Stomach (tissue), 9 donors: ENCODE measurements around the gene ZNF35. TPM values are rescaled to one million over a fixed set of nuclear protein-coding genes. Genes with fewer than 3 reads are reported as not detected.
"Not testable (repeated sequence)": the region's sequence is repeated elsewhere in the genome, so short reads cannot be mapped to it uniquely, and the experiment has no call there.

Experiments used
- DNase-seq, 2 donors: peaks; one replicate each; pipeline versions ENCODE4 v3.0.0 to v3.0.0-alpha.2; 2013 to 2019
- H3K27ac ChIP-seq, 5 donors: fragments of 200-600 bp in 4 of 5; sonication (generic) in 4 of 5; one replicate each; pipeline ENCODE4 v1.5.1; 2013 to 2019; ENCODE audit warnings: mild to moderate bottlenecking in 1 of 5, moderate library complexity in 1 of 5
- H3K27me3 ChIP-seq, 3 donors: fragments of 200-600 bp; sonication (generic); one replicate each; pipeline ENCODE4 v1.5.1; 2017 to 2019; ENCODE audit warnings: mixed run types in 1 of 3
- H3K36me3 ChIP-seq, 4 donors: fragments of 200-600 bp; sonication (generic); 1 replicate in 3 of 4; 2 replicates in 1 of 4; pipeline ENCODE4 v1.5.1; 2016 to 2019
- H3K4me1 ChIP-seq, 4 donors: fragments of 200-600 bp; sonication (generic); one replicate each; pipeline ENCODE4 v1.5.1; 2016 to 2019
- H3K4me3 ChIP-seq, 4 donors: fragments of 200-600 bp; sonication (generic) in 3 of 4; one replicate each; pipeline ENCODE4 v1.5.1; 2016 to 2019; ENCODE audit warnings: mild to moderate bottlenecking in 1 of 4
- H3K9me3 ChIP-seq, 4 donors: fragments of 200-600 bp; sonication (generic); one replicate each; pipeline ENCODE4 v1.5.1; 2016 to 2019
- EP300 ChIP-seq: sonication (generic); formaldehyde crosslinking; IDR thresholded peaks from one replicate; pipeline ENCODE4 v1.6.1; 2017; ENCODE audit warnings: antibody characterized with exemption
- POLR2A ChIP-seq, 4 donors: fragments of 450-650 bp; IDR thresholded peaks; one replicate each; pipeline ENCODE4 v1.6.1; 2016; ENCODE audit warnings: antibody characterized with exemption in 4 of 4, control low read depth in 2 of 4, mild to moderate bottlenecking in 1 of 4, moderate library complexity in 1 of 4
- POLR2AphosphoS5 ChIP-seq, 3 donors: sonication (generic); formaldehyde crosslinking; IDR thresholded peaks; one replicate each; pipeline ENCODE4 v1.6.1; 2016; ENCODE audit warnings: antibody characterized with exemption in 3 of 3
- WGBS, 5 donors: extraction: QIAGEN DNeasy Blood & Tissue Kit in 3 of 5; methylation state at CpG; one replicate each; pipeline versions ENCODE4 v1.1.5 to v1.1.7; 2013 to 2018; 5-methylcytosine and 5-hydroxymethylcytosine counted together
- intact Hi-C: fragments of 100-400 bp; cut with DNase I; formaldehyde crosslinking; loops from one replicate; pipeline ENCODE4 v1.15.1; 2023; ENCODE audit warnings: low total_unique reads
- polyA plus RNA-seq, 3 donors: library from polyadenylated mRNA; stranded (reverse); fragments of 200-250 nt; gene quantifications; one replicate each; pipeline ENCODE4 v1.2.3, GENCODE V29; 2013
- total RNA-seq, 5 donors: library from RNA; depleted of rRNA; stranded (reverse); fragments of >200 nt; gene quantifications; one replicate each; pipeline versions ENCODE4 v1.1.0 to v1.2.3, GENCODE V29; 2014 to 2016
- TF ChIP-seq, protein P1 (sequence below), 7 experiments: fragments of 450-650 bp in 4 of 7; fragments of 200-600 bp in 3 of 7; sonication (generic) in 3 of 7; IDR thresholded peaks; one replicate each; pipeline ENCODE4 v1.5.1; 2016 to 2019; ENCODE audit warnings: antibody characterized with exemption in 7 of 7, control low read depth in 2 of 7, mild to moderate bottlenecking in 1 of 7
- donor health status: healthy with polysubstance abuse.
- donor health status: Bipolar disorder and iron deficiency.
- donor health status: healthy.

The ZNF35 gene
- total and polyA plus RNA-seq, 8 donors: 2.1 to 23.7 (median 4.4) TPM

DNA sequence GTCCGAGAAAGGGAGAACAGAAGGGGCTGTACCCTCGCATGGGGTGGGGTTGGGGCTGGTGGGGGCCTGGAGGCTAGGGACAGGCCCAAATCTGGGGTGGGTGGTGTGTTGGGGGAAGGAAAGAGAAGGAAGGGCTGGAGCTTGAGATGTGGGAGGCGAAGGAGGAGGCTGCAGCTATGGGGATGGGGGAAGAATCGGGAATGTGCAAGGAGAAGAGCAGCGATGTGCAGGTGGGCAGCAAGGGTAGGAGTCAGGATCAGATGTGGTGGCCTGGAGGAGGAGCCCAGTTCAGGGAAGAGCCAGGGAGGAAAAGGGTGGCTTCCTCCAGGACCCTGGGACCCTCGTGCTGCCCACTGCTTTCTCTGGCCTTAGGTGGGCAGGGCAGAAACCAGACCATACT is 21.2 kb downstream of the ZNF35 start:
- Histone ChIP-seq H3K4me1 (no peaks in the 10 kb centered on the region), H3K9me3 (peaks cover 0 to 17% (median 8%) of the 10 kb centered on the region in 4 donors), H3K4me3 (no peak overlapping the region), H3K36me3 (no peaks in the 10 kb centered on the region), H3K27ac (no peak overlapping the region), H3K27me3 (no peaks in the 10 kb centered on the region)
- DNase-seq: no peak
- no peak for TF ChIP-seq POLR2A (IDR thresholded peaks at IDR 0.05)
- intact Hi-C loops: no loop called here
- WGBS, 5 donors: 83 to 91% (median 89%) methylated on average over 6 of the region's 6 CpGs

DNA sequence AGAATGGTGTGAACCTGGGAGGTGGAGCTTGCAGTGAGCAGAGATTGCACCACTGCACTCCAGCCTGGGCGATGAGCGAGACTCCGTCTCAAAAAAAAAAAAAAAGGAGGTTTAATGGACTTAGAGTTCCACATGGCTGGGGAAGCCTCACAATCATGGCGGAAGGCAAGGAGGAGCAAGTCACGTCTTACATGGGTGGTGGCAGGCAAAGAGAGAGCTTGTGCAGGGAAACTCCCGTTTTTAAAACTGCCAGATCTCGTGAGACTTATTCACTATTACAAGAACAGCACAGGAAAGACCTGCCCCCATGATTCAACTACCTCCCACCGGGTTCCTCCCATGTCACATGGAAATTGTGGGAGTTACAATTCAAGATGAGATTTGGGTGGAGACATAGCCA is 24.9 kb downstream of the ZNF35 start:
- intact Hi-C loops, H3K27me3 ChIP-seq, H3K36me3 ChIP-seq, H3K4me1 ChIP-seq, DNase-seq, H3K27ac ChIP-seq, H3K4me3 ChIP-seq: not testable (repeated sequence)
- 90 to 97% (median 94%) methylated on average over 8 of the region's 8 CpGs for WGBS, 5 donors
- peaks cover 2 to 51% (median 20%) of the 10 kb centered on the region in 4 donors for H3K9me3 ChIP-seq

DNA sequence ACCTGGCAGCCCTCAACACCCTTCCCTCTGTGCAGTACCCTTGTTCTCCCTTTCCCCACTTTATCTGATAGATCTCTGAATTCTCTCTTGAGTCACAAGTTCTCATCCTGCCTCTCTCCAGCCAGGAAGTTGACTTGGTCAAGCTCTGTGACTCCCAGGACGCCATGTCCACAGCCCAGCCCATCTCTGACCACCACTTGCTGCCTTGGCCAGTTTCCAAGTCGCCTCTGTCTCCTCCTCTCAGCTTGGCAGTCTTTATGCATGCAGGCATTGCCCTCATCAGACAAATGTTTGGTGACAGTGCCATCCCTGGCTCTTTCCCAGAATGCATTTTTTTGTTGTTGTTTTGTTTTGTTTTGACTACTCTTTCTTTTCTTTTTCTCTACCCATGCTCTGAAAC is 25.7 kb downstream of the ZNF35 start:
- H3K36me3 ChIP-seq: no peaks in the 10 kb centered on the region
- H3K4me1 ChIP-seq: no peaks in the 10 kb centered on the region
- no peak overlapping the region for H3K27ac ChIP-seq
- no peak for DNase-seq
- 54 to 67% (median 62%) methylated on average over 2 of the region's 2 CpGs for WGBS, 5 donors
- H3K9me3 ChIP-seq: peaks cover 3 to 57% (median 26%) of the 10 kb centered on the region in 4 donors
- no peak overlapping the region for H3K4me3 ChIP-seq
- TF ChIP-seq POLR2A (IDR thresholded peaks at IDR 0.05) (no peak), EP300 (no peak), POLR2AphosphoS5 (IDR thresholded peaks at IDR 0.05) (no peak)
- TF ChIP-seq, protein P1, sequence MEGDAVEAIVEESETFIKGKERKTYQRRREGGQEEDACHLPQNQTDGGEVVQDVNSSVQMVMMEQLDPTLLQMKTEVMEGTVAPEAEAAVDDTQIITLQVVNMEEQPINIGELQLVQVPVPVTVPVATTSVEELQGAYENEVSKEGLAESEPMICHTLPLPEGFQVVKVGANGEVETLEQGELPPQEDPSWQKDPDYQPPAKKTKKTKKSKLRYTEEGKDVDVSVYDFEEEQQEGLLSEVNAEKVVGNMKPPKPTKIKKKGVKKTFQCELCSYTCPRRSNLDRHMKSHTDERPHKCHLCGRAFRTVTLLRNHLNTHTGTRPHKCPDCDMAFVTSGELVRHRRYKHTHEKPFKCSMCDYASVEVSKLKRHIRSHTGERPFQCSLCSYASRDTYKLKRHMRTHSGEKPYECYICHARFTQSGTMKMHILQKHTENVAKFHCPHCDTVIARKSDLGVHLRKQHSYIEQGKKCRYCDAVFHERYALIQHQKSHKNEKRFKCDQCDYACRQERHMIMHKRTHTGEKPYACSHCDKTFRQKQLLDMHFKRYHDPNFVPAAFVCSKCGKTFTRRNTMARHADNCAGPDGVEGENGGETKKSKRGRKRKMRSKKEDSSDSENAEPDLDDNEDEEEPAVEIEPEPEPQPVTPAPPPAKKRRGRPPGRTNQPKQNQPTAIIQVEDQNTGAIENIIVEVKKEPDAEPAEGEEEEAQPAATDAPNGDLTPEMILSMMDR (IDR thresholded peaks at IDR 0.05): no peak
- intact Hi-C loops: no loop called here
- no peaks in the 10 kb centered on the region for H3K27me3 ChIP-seq

DNA sequence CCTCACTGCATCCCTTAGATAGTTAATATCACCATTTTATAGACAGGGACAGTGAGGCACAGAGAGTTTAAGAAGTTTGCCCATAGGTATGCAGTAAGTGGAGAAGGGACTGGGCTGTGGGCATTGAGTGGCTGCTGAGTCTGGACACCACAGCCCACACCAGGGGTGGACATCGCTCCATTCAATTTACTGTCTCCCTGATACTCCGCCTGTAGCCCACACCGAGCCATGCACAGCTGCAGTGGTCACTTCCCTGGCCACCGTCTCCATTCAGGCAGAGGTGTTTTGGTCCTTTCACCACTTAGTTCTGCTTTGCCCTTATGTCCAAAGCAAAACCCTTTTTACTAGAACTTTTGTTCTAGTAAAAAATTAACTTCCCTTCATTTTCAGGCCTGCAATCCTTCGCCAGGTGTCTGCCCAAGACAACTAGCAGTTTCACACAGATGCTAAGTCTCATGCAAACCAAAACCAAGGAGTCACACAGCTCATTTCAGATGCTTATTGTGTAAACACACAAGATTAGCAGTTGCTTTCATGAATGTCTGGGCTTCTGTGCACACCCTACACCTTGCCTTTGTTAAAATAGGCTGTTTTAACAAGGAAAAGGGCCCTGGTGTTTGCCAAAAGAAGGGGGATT is 30.1 kb downstream of the ZNF35 start:
- H3K36me3 ChIP-seq: peaks cover 0 to 29% (median 4%) of the 10 kb centered on the region in 4 donors
- H3K27ac ChIP-seq: no peak overlapping the region
- no peaks in the 10 kb centered on the region for H3K27me3 ChIP-seq
- intact Hi-C loops: no loop called here
- TF ChIP-seq, protein P1 (IDR thresholded peaks at IDR 0.05): no peak
- TF ChIP-seq POLR2AphosphoS5 (IDR thresholded peaks at IDR 0.05): no peak
- TF ChIP-seq EP300: no peak
- TF ChIP-seq POLR2A (IDR thresholded peaks at IDR 0.05): no peak
- no peak overlapping the region for H3K4me3 ChIP-seq
- H3K4me1 ChIP-seq: no peaks in the 10 kb centered on the region
- H3K9me3 ChIP-seq: peaks cover 5 to 91% (median 51%) of the 10 kb centered on the region in 4 donors
- 91 to 97% (median 93%) methylated on average over 5 of the region's 5 CpGs for WGBS, 5 donors
- no peak for DNase-seq

DNA sequence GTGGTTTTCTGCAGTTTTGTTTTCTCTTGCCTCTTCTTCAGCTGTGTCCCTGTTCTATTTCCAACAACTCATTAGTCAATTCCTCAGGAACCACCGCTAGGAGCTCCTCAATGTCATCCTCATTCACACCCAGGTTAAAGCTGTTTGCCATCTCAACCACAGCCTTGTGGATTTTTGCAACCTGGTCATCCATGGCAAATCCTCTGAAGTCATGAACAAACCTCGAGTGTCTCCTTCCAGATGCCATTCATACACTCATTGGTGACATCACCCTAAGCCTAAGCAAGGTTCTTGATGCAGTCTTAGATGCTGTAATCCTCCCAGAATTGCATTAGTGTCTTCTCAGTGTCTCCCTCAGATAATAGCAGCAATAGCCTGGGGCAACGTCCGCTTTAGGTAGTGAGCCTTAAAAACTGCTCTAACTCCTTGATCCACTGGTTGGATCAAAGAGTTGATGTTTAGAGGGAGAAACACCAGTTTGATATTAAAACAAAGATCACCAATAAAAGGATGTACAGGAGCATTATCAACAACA is 32.5 kb downstream of the ZNF35 start:
- Histone ChIP-seq H3K4me1 (peaks cover 0 to 14% (median 9%) of the 10 kb centered on the region in 4 donors), H3K27ac (no peak overlapping the region), H3K9me3 (peaks cover 6 to 82% (median 45%) of the 10 kb centered on the region in 4 donors), H3K27me3 (peaks cover 0 to 6% (median 0%) of the 10 kb centered on the region in 3 donors), H3K36me3 (peaks cover 0 to 36% (median 6%) of the 10 kb centered on the region in 4 donors), H3K4me3 (no peak overlapping the region)
- TF ChIP-seq POLR2A (IDR thresholded peaks at IDR 0.05) (no peak), EP300 (no peak), POLR2AphosphoS5 (IDR thresholded peaks at IDR 0.05) (no peak)
- TF ChIP-seq, protein P1 (IDR thresholded peaks at IDR 0.05): no peak
- intact Hi-C loops: no loop called here
- no peak for DNase-seq
- WGBS, 5 donors: 94 to 99% (median 97%) methylated on average over 4 of the region's 4 CpGs
